ENCODE data around the gene NACC2. TPM values are rescaled to one million over a fixed set of nuclear protein-coding genes. Genes with fewer than 3 reads are reported as not detected.
A peak's percentile ranks its signal among the peaks of the same experiment; 100 is the strongest.

NACC2 gene
- polyA plus RNA-seq, 1 of the 3 experiments (the other 2 are of a cell fraction), result 22.1 TPM

GRCh38 chr9:136107155-136107952, 12.3 kb upstream of the NACC2 start:
- H3F3A ChIP-seq (replicated peaks; ENCODE audit: insufficient read depth), result peaks cover 6% of the 10 kb centered on the region
- POLR2A ChIA-PET, result no interaction called here
- no peak overlapping the region for H2AFZ ChIP-seq (ENCODE audit: low read depth)

GRCh38 chr9:136105398-136106135, 10.5 kb upstream of the NACC2 start:
- Histone ChIP-seq H3K79me2 (ENCODE audit: insufficient read depth) (no peaks in the 10 kb centered on the region), H2AFZ (ENCODE audit: low read depth) (no peak overlapping the region), H3K4me3 (ENCODE audit: low read depth in 2 of 2, low read length in 1 of 2) (no peak overlapping the region), H4K20me1 (ENCODE audit: insufficient read depth) (no peaks in the 10 kb centered on the region), H3F3A (replicated peaks; ENCODE audit: insufficient read depth) (peaks cover 6% of the 10 kb centered on the region), H3K27me3 (ENCODE audit: insufficient read depth) (no peaks in the 10 kb centered on the region), H3K36me3 (replicated peaks in 1 of 2; ENCODE audit: control insufficient read depth in 1 of 2, insufficient read depth in 2 of 2, low read length in 1 of 2) (no peaks in the 10 kb centered on the region), H3K9me2 (no peaks in the 10 kb centered on the region), H3K9ac (no peak overlapping the region), H3K4me1 (ENCODE audit: control insufficient read depth in 1 of 2, insufficient read depth in 2 of 2, low read depth in 1 of 2, low read length in 1 of 2) (peaks cover 35 to 44% of the 10 kb centered on the region in 2 experiments; a peak in 3 of 4 replicates), H3K27ac (ENCODE audit: low read depth in 2 of 2, low read length in 1 of 2) (no peak overlapping the region), H3K4me2 (peak overlapping the region; percentile 47; the same call in 1 of the 2 replicates), H3K9me3 (no peaks in the 10 kb centered on the region)
- 43% methylated on average over 11 of the region's 17 CpGs for WGBS (ENCODE audit: low lambda C conversion rate)
- ChIA-PET POLR2A (interaction anchor here (0.7 to 1.0 kb wide), 2 partner anchors 10 to 347 kb away, joined by 3 read pairs; partner anchors contain the start of gene NACC2), CTCF (interaction anchor here (1.9 to 2.6 kb wide), 2 partner anchors 10 to 17 kb away, joined by 8 to 12 read pairs; partner anchors contain the start of gene NACC2)
- DNase-seq, result peak; percentile 66
- TF ChIP-seq ZBTB33 (IDR thresholded peaks at IDR 0.05; ENCODE audit: borderline replicate concordance, low read depth), result no peak
- no peak for TF ChIP-seq TEAD4 (IDR thresholded peaks at IDR 0.05; ENCODE audit: borderline replicate concordance, insufficient read depth)
- no peak for TF ChIP-seq SIN3A (IDR thresholded peaks at IDR 0.05; ENCODE audit: borderline replicate concordance, low read depth, low read length)
- TF ChIP-seq RCOR1 (IDR thresholded peaks at IDR 0.05; ENCODE audit: low read length), result no peak
- no peak for TF ChIP-seq RXRA (IDR thresholded peaks at IDR 0.05; ENCODE audit: borderline replicate concordance, low read depth)
- no peak for TF ChIP-seq ELF1 (IDR thresholded peaks at IDR 0.05)
- no peak for TF ChIP-seq GATA2 (CRISPR knock-in tag; IDR thresholded peaks at IDR 0.05)
- TF ChIP-seq EP300 (IDR thresholded peaks at IDR 0.05; ENCODE audit: borderline replicate concordance in 1 of 2, low read depth in 1 of 2, low read length in 1 of 2), result no peak
- no peak for TF ChIP-seq IRF3 (IDR thresholded peaks at IDR 0.05; ENCODE audit: low read depth, low read length)
- no peak for TF ChIP-seq CHD2 (IDR thresholded peaks at IDR 0.05; ENCODE audit: low read length, partially characterized antibody)
- no peak for TF ChIP-seq RAD21 (IDR thresholded peaks at IDR 0.05; ENCODE audit: low read length)
- TF ChIP-seq GABPA (IDR thresholded peaks at IDR 0.05; ENCODE audit: low read depth), result no peak
- TF ChIP-seq EZH2phosphoT487 (IDR thresholded peaks at IDR 0.05; ENCODE audit: borderline replicate concordance, low read depth), result no peak
- TF ChIP-seq FOXJ3 (CRISPR knock-in tag; IDR thresholded peaks at IDR 0.05), result no peak
- no peak for TF ChIP-seq YY1 (IDR thresholded peaks at IDR 0.05; ENCODE audit: low read depth)
- no peak for TF ChIP-seq MXI1 (IDR thresholded peaks at IDR 0.05; ENCODE audit: low read depth, low read length)

More at GRCh38 chr9:136107155-136107952, 12.3 kb upstream of the NACC2 start:
- DNase-seq, result peak; percentile 60
- no peaks in the 10 kb centered on the region for H3K9me3 ChIP-seq
- CTCF ChIA-PET, result interaction anchor here (0.6 to 1.5 kb wide), 8 partner anchors 10 to 279 kb away, joined by 3 to 4 read pairs (median 3); no protein-coding TSS in a partner anchor
- H3K4me1 ChIP-seq (ENCODE audit: control insufficient read depth in 1 of 2, insufficient read depth in 2 of 2, low read depth in 1 of 2, low read length in 1 of 2), result peaks cover 36 to 53% of the 10 kb centered on the region in 2 experiments; a peak in 3 of 4 replicates
- no peaks in the 10 kb centered on the region for H3K36me3 ChIP-seq (replicated peaks in 1 of 2; ENCODE audit: control insufficient read depth in 1 of 2, insufficient read depth in 2 of 2, low read length in 1 of 2)
- H3K9ac ChIP-seq, result no peak overlapping the region
- no peaks in the 10 kb centered on the region for H3K27me3 ChIP-seq (ENCODE audit: insufficient read depth)
- no peaks in the 10 kb centered on the region for H4K20me1 ChIP-seq (ENCODE audit: insufficient read depth)
- H3K27ac ChIP-seq (ENCODE audit: low read depth in 2 of 2, low read length in 1 of 2), result no peak overlapping the region
- H3K9me2 ChIP-seq, result no peaks in the 10 kb centered on the region
- no peaks in the 10 kb centered on the region for H3K79me2 ChIP-seq (ENCODE audit: insufficient read depth)
- 76% methylated on average over 15 of the region's 29 CpGs for WGBS (ENCODE audit: low lambda C conversion rate)
- TF ChIP-seq IRF3 (IDR thresholded peaks at IDR 0.05; ENCODE audit: low read depth, low read length), result no peak
- no peak overlapping the region for H3K4me2 ChIP-seq
- no peak overlapping the region for H3K4me3 ChIP-seq (ENCODE audit: low read depth in 2 of 2, low read length in 1 of 2)
